ENCODE data around the gene UGT3A1. TPM values are rescaled to one million over a fixed set of nuclear protein-coding genes. Genes with fewer than 3 reads are reported as not detected.
"Not testable (repeated sequence)": the region's sequence is repeated elsewhere in the genome, so short reads cannot be mapped to it uniquely, and the experiment has no call there.

The UGT3A1 gene, protein sequence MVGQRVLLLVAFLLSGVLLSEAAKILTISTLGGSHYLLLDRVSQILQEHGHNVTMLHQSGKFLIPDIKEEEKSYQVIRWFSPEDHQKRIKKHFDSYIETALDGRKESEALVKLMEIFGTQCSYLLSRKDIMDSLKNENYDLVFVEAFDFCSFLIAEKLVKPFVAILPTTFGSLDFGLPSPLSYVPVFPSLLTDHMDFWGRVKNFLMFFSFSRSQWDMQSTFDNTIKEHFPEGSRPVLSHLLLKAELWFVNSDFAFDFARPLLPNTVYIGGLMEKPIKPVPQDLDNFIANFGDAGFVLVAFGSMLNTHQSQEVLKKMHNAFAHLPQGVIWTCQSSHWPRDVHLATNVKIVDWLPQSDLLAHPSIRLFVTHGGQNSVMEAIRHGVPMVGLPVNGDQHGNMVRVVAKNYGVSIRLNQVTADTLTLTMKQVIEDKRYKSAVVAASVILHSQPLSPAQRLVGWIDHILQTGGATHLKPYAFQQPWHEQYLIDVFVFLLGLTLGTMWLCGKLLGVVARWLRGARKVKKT
- total RNA-seq, result not detected

DNA sequence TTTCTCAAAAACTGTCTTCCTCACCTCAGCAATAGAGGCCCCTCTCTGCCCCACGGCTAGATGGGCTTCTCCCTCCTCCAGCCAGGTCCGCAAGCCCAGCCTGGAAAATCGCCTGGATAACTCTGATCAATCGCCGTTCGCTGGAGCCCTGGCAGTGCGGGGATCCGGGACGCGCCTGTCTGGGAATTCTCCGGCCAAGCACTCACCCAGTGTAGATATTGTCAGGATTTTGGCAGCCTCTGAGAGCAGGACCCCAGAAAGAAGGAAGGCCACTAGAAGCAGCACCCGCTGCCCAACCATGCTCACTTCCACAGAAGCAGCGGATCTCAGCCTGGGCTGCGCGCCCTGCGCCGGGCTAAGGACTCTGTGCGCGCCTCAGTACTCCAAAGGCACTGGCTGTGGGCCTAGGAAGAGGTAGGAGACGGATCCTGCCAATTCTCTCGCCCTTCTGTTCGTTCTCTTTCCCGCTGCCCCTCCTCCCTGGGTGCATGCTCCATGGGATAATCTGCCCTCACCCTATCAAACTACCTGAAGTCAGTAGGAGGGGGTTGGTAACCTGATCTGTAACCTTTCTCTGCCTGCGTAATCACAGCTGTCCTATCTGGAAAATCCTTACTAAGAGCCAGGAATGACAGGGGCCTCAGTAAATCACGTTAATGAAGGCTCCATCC is at the start of gene UGT3A1:
TSS of gene UGT3A1 (minus strand) at position 450 of the 671 bp plus-strand sequence. CDS start at position 300, 150 bp downstream.
- Mint-ChIP-seq H3K27me3 (ENCODE audit: low read depth) (peaks cover 36% of the 10 kb centered on the region), H3K27ac (no peak within 1 kb of the TSS), H3K4me3 (no peak within 1 kb of the TSS), H3K36me3 (ENCODE audit: insufficient read depth in 2 of 2) (no peaks in the 10 kb centered on the region), H3K9me3 (no peaks in the 10 kb centered on the region), H3K4me1 (ENCODE audit: low read depth) (no peaks in the 10 kb centered on the region)
- ATAC-seq (replicated peaks in 1 of 2), result no peak
- no peak for DNase-seq

DNA sequence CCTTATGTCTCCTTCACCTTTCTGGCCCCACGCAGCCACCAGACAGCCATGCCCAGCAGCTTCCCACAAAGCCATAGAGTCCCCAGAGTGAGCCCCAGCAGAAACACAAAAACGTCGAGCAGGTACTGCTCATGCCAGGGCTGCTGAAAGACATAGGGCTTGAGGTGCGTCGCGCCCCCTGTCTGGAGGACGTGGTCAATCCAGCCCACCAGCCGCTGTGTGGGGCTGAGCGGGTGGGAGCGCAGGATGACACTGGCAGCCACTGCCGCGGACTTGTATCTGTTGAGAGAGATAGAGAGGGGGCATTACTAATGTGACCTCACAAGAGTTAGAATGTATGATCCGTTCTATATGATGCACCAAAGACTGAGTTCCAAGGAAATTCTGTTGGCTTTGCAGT is 44.5 kb upstream of the UGT3A1 start:
- H3K27ac Mint-ChIP-seq, result no peak overlapping the region
- H3K9me3 Mint-ChIP-seq, result no peaks in the 10 kb centered on the region
- H3K27me3 Mint-ChIP-seq (ENCODE audit: low read depth), result peaks cover 7% of the 10 kb centered on the region
- ATAC-seq (replicated peaks in 1 of 2) (no peak), DNase-seq (no peak)
- H3K4me3 Mint-ChIP-seq, result no peak overlapping the region
- H3K36me3 Mint-ChIP-seq (ENCODE audit: insufficient read depth in 2 of 2), result no peaks in the 10 kb centered on the region
- no peaks in the 10 kb centered on the region for H3K4me1 Mint-ChIP-seq (ENCODE audit: low read depth)

DNA sequence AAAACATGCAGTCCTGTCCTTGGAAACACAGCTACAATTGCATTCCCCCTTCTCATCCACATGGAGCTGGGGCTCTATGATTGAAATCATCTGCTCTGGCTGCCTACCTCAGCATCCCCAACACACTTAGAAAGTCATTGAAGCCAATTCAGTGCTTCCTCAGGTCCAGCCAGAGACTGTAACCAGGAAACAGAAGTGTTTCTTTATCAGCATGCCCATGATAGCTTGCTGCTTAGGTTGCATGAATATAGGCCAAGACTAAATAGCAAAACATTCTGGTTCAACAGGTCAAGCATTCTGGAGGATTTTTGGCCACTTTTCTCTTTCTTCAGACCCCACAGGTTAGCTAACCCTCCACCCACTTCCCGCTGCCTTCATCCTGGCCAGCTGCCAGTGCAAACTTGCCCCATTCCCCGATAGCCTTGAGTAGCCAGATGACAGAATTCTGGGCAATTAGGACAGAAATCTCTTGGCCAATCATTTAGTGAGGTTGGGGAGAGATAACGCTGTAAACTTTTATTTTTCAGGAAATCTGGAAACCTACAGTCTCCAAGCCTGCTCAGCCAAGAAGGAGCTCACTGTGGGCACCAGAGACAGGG is 43.4 kb upstream of the UGT3A1 start:
- not testable (repeated sequence) for DNase-seq; H3K4me3 Mint-ChIP-seq; H3K9me3 Mint-ChIP-seq; H3K4me1 Mint-ChIP-seq (ENCODE audit: low read depth); H3K36me3 Mint-ChIP-seq (ENCODE audit: insufficient read depth in 2 of 2); ATAC-seq (replicated peaks in 1 of 2); H3K27ac Mint-ChIP-seq; H3K27me3 Mint-ChIP-seq (ENCODE audit: low read depth)

DNA sequence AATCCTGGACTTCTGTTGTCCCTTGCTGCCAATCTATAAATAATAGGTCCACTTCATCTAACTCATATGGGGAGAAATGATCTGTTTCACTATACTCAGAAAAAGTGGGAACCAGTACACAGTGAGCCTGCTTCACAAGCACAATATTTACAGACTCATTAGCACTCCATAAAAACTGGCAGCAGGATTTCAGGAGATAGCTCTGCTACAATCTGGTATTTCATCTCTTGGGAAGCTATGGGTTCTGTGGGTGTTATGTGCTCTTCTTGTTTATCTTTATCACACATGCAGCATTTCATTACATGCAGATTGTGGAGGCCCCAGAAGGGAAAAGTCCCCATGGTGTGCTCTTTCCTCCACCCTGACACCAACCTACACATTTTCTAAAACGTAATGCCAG is 42.3 kb upstream of the UGT3A1 start:
- ATAC-seq (replicated peaks in 1 of 2) (no peak), DNase-seq (no peak)
- H3K27ac Mint-ChIP-seq, result no peak overlapping the region
- H3K9me3 Mint-ChIP-seq, result no peaks in the 10 kb centered on the region
- no peaks in the 10 kb centered on the region for H3K36me3 Mint-ChIP-seq (ENCODE audit: insufficient read depth in 2 of 2)
- no peak overlapping the region for H3K4me3 Mint-ChIP-seq
- no peaks in the 10 kb centered on the region for H3K4me1 Mint-ChIP-seq (ENCODE audit: low read depth)
- H3K27me3 Mint-ChIP-seq (ENCODE audit: low read depth), result peaks cover 7% of the 10 kb centered on the region

DNA sequence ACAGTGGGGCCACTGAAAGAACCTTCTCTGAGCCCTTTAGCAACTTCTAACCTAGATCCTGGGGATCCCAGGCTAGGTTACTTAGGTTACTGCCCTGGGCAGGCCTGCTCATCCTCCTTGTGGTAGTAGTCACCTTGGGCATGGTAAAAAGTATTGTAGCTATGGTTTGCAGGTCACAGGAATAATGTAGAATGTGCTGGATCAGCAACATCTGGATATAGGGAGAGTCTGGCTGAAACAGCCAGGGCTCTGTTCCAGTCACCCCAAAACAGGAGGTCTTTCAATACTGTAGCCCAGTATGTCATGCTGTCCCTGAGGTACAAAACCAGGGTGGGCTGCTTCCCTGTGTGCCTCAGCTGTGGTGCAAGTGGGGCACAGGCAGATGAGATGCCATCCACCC is 41.9 kb upstream of the UGT3A1 start:
- peaks cover 0 to 4% of the 10 kb centered on the region in 2 donors for H3K9me3 Mint-ChIP-seq
- H3K4me3 Mint-ChIP-seq, result no peak overlapping the region
- H3K4me1 Mint-ChIP-seq (ENCODE audit: low read depth), result no peaks in the 10 kb centered on the region
- ATAC-seq (replicated peaks in 1 of 2), result no peak
- DNase-seq, result no peak
- H3K36me3 Mint-ChIP-seq (ENCODE audit: insufficient read depth in 2 of 2), result no peaks in the 10 kb centered on the region
- no peak overlapping the region for H3K27ac Mint-ChIP-seq
- H3K27me3 Mint-ChIP-seq (ENCODE audit: low read depth), result peaks cover 7% of the 10 kb centered on the region

DNA sequence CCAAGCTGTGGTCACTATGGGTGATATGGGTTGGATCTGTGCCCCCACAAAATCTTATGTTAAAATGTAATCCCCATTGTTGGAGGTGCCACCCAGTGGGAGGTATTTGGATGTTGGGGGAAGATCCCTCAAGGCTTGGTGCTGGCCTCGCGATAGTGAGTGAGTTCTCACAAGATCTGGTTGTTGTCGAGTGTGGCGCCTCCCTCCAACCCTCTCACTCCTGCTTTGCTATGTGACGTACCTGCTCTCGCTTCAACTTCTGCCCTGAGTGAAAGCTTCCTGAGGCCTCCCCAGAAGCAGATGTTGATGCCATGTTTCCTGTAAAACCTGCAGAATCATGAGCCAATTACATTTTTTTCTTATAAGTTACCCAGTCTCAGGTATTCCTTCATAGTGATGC is 40.0 kb upstream of the UGT3A1 start:
- ATAC-seq (replicated peaks in 1 of 2) (no peak), DNase-seq (no peak)
- H3K27me3 Mint-ChIP-seq (ENCODE audit: low read depth), result peaks cover 7% of the 10 kb centered on the region
- H3K4me3 Mint-ChIP-seq, result no peak overlapping the region
- H3K27ac Mint-ChIP-seq, result no peak overlapping the region
- no peaks in the 10 kb centered on the region for H3K4me1 Mint-ChIP-seq (ENCODE audit: low read depth)
- H3K9me3 Mint-ChIP-seq, result peaks cover 0 to 5% of the 10 kb centered on the region in 2 donors
- no peaks in the 10 kb centered on the region for H3K36me3 Mint-ChIP-seq (ENCODE audit: insufficient read depth in 2 of 2)

DNA sequence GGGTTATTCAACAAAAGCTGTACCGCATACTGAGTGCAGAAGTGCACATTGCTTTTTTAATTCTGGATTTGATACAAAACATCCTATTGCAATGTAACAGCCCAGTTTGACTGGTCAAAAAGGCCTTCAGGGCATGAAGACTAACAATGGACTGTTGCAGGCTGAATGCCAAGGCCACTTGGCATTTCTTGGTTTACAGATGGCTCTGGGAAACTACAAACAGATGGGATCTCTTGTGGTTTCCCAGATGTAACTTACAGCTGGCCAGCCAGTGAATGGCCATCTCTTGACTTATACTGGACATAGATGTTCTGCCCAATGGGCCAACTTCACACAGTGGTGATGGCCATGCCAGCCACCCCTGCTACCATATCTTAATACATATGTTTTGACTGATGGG is 38.7 kb upstream of the UGT3A1 start:
- H3K27ac Mint-ChIP-seq, result no peak overlapping the region
- H3K4me3 Mint-ChIP-seq, result no peak overlapping the region
- peaks cover 5% of the 10 kb centered on the region for H3K27me3 Mint-ChIP-seq (ENCODE audit: low read depth)
- DNase-seq (no peak), ATAC-seq (replicated peaks in 1 of 2) (no peak)
- no peaks in the 10 kb centered on the region for H3K36me3 Mint-ChIP-seq (ENCODE audit: insufficient read depth in 2 of 2)
- H3K4me1 Mint-ChIP-seq (ENCODE audit: low read depth), result no peaks in the 10 kb centered on the region
- peaks cover 1 to 6% of the 10 kb centered on the region in 2 donors for H3K9me3 Mint-ChIP-seq

DNA sequence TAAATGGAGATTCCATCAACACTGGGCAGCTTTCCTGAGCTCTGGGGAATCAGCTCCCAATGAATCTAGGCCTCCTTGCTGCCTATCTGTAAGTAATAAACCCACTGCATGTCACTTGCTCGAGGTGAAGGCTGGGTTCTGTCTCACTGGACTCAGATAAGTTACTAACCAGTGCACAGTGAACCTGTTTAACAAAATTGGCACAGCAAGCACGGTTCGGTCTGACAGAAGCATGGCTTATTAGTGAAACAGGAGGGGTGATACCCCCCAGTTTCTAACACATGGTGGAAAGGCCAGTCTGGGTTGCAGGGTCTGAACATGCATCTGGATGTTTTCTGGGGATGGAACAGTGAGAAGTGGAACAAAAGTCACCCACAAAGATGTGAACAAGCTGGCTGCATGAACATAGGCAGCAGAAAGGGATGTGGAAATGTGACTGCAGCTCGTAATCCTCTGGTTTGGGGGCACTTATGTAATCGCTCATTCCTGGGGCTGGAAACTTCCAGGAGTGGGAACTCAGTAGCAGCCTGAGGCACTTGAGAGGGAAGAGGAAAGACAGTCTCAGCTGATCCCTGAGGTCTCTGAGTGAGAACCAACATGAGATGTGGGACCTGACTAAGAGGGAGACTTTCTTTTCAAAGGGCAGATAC is 37.8 kb upstream of the UGT3A1 start:
- DNase-seq (no peak), ATAC-seq (replicated peaks in 1 of 2) (no peak)
- no peaks in the 10 kb centered on the region for H3K36me3 Mint-ChIP-seq (ENCODE audit: insufficient read depth in 2 of 2)
- H3K9me3 Mint-ChIP-seq, result peaks cover 5 to 10% of the 10 kb centered on the region in 2 donors
- no peak overlapping the region for H3K27ac Mint-ChIP-seq
- no peaks in the 10 kb centered on the region for H3K4me1 Mint-ChIP-seq (ENCODE audit: low read depth)
- no peak overlapping the region for H3K4me3 Mint-ChIP-seq
- H3K27me3 Mint-ChIP-seq (ENCODE audit: low read depth), result peaks cover 7% of the 10 kb centered on the region

DNA sequence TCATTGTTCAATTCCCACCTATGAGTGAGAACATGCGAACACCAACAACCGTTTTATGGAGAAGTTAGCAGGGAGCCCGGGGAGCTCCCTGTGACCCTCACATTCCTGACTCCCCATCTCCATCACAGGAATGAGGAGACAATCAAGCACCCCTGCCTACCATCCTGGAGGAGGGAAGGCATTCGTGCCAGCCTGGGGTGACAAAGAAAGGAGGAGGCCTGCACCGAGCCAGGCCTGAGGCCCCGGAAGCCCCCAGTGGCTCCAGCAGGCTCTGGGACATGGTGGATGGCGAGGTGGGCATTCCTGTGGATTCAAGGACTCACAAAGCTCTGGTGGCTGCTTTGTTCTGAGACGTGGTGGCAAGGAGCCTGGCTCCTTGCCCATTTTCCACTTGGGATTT is 36.5 kb upstream of the UGT3A1 start:
- no peak overlapping the region for H3K27ac Mint-ChIP-seq
- H3K9me3 Mint-ChIP-seq, result peaks cover 9 to 10% of the 10 kb centered on the region in 2 donors

DNA sequence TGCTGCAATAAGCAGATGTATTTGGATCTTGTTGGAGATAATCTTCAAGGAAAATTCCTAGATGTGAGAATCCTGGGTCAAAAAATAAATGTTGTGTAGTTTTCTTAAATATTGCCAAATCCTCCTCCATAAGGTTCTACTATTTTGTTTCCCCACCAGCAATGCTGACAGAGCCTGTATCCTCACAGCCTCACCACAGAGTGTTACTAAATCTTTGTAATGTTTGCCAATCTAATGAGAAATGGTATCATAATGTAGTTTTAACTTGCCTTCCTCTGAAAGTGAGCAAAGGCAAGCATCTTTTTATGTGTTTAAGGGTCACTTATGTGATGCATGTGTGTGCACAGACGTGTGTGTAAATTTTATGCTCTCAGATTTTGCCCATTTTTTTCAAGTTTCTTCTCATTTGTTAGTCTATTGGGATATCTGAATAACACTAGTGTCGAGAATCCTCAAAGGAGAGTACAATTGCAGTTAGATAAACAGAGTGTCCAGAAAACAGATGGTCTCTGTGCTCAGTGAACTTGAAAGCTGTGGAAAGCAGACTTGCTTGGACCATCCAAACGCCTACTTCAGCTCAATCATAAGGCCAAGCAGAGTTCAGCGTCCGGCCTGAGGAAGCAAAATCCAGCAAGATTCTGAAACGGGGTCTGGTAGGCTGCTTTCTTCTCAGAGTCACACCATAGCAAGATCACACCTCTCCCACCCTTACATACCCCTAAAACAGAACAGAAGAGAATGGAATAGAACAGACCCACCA is 35.7 kb upstream of the UGT3A1 start:
- peaks cover 10% of the 10 kb centered on the region for H3K27me3 Mint-ChIP-seq (ENCODE audit: low read depth)
- peaks cover 9 to 10% of the 10 kb centered on the region in 2 donors for H3K9me3 Mint-ChIP-seq

More for the DNA sequence above, 36.5 kb upstream of the UGT3A1 start:
- no peak for ATAC-seq (replicated peaks in 1 of 2)
- Mint-ChIP-seq H3K36me3 (ENCODE audit: insufficient read depth in 2 of 2) (no peaks in the 10 kb centered on the region), H3K27me3 (ENCODE audit: low read depth) (peaks cover 10% of the 10 kb centered on the region), H3K4me3 (no peak overlapping the region), H3K4me1 (ENCODE audit: low read depth) (no peaks in the 10 kb centered on the region)
- DNase-seq, result no peak

DNA sequence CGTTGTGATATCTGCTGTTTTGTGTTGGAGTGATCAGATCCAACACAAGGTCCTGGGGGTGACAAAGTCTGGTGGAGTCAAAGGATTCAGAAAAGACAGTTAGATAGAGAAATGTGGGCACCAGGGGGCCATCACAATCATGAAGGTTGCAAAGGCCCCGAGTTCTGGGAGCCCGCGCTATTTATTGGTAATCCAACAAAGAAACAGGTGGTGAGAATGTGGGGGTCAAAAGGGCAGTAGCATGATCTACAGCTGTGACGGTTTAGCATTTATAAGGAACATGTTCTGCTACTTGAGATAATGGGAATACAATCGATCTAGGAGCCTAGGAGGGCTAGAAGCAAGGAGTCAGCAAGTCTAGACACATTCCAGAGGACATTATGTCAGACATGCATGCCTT is 31.1 kb upstream of the UGT3A1 start:
- not testable (repeated sequence) for H3K9me3 Mint-ChIP-seq

More for the DNA sequence above, 35.7 kb upstream of the UGT3A1 start:
- H3K4me3 Mint-ChIP-seq, result no peak overlapping the region
- H3K27ac Mint-ChIP-seq, result no peak overlapping the region
- no peak for DNase-seq
- H3K4me1 Mint-ChIP-seq (ENCODE audit: low read depth), result no peaks in the 10 kb centered on the region
- H3K36me3 Mint-ChIP-seq (ENCODE audit: insufficient read depth in 2 of 2), result no peaks in the 10 kb centered on the region
- no peak for ATAC-seq (replicated peaks in 1 of 2)

DNA sequence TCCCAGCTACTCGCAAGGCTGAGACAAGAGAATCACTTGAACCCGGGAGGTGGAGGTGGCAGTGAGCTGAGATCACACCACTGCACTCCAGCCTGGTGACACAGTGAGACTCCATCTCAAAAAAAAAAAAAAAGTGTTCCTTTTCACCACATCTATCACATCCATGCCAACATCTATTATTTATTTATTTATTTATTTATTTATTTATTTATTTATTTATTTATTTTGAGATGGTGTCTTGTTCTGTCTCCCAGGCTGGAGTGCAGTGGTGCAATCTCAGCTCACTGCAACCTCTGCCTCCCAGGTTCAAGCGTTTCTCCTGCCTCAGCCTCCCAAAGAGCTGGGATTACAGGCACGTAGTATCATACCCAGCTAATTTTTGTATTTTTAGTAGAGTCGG is 28.4 kb upstream of the UGT3A1 start:
- not testable (repeated sequence) for H3K27me3 Mint-ChIP-seq (ENCODE audit: low read depth); H3K36me3 Mint-ChIP-seq (ENCODE audit: insufficient read depth in 2 of 2); ATAC-seq (replicated peaks in 1 of 2); H3K27ac Mint-ChIP-seq; DNase-seq; H3K4me3 Mint-ChIP-seq; H3K4me1 Mint-ChIP-seq (ENCODE audit: low read depth)
- peaks cover 11 to 12% of the 10 kb centered on the region in 2 donors for H3K9me3 Mint-ChIP-seq

More for the DNA sequence above, 31.1 kb upstream of the UGT3A1 start:
- not testable (repeated sequence) for H3K4me3 Mint-ChIP-seq; H3K27ac Mint-ChIP-seq; DNase-seq; H3K36me3 Mint-ChIP-seq (ENCODE audit: insufficient read depth in 2 of 2); H3K4me1 Mint-ChIP-seq (ENCODE audit: low read depth); ATAC-seq (replicated peaks in 1 of 2)
- H3K27me3 Mint-ChIP-seq (ENCODE audit: low read depth), result peaks cover 10% of the 10 kb centered on the region
